Left ventricle myocardium inferior (tissue), 1 donor: ENCODE results near the gene NBPF1. TPM values are rescaled to one million over a fixed set of nuclear protein-coding genes. Genes with fewer than 3 reads are reported as not detected.
"Not testable (repeated sequence)": the region's sequence is repeated elsewhere in the genome, so short reads cannot be mapped to it uniquely, and the experiment has no call there.

Experiments
- DNase-seq: peaks from one replicate; pipeline ENCODE4 v3.0.0-alpha.2; 2020
- H3K27ac ChIP-seq: fragments of 200-600 bp; replicated peaks from 2 replicates; pipeline ENCODE4 v1.8.0; 2021
- H3K27me3 ChIP-seq: fragments of 200-600 bp; 2 replicates; pipeline ENCODE4 v1.8.0; 2021; ENCODE audit warnings: low read depth
- H3K36me3 ChIP-seq: fragments of 200-600 bp; 2 replicates; pipeline ENCODE4 v1.8.0; 2021
- H3K4me1 ChIP-seq: fragments of 200-600 bp; 2 replicates; pipeline ENCODE4 v1.8.0; 2021
- H3K4me3 ChIP-seq: fragments of 200-600 bp; 2 replicates; pipeline ENCODE4 v1.8.0; 2021; ENCODE audit warnings: mild to moderate bottlenecking, moderate library complexity
- H3K9me3 ChIP-seq: fragments of 200-600 bp; replicated peaks from 2 replicates; pipeline ENCODE4 v1.8.0; 2021
- intact Hi-C: fragments of 100-400 bp; cut with micrococcal nuclease; formaldehyde crosslinking; loops from one replicate; pipeline ENCODE4 v1.11.0; 2022
- total RNA-seq: library from RNA; stranded (reverse); fragmentation: NEBNext Ultra II Directional; extraction: Animal tissue kit (Norgen Biotek cat#: 25700); gene quantifications from one replicate; pipeline ENCODE4 v1.2.1, GENCODE V29; 2021
- donor health status: DM: no; HTN: yes; CAD: no; lungs with severe emphysema.

Gene NBPF1
- total RNA-seq, 1 donor from 2014 or later = 9.7 TPM

DNA sequence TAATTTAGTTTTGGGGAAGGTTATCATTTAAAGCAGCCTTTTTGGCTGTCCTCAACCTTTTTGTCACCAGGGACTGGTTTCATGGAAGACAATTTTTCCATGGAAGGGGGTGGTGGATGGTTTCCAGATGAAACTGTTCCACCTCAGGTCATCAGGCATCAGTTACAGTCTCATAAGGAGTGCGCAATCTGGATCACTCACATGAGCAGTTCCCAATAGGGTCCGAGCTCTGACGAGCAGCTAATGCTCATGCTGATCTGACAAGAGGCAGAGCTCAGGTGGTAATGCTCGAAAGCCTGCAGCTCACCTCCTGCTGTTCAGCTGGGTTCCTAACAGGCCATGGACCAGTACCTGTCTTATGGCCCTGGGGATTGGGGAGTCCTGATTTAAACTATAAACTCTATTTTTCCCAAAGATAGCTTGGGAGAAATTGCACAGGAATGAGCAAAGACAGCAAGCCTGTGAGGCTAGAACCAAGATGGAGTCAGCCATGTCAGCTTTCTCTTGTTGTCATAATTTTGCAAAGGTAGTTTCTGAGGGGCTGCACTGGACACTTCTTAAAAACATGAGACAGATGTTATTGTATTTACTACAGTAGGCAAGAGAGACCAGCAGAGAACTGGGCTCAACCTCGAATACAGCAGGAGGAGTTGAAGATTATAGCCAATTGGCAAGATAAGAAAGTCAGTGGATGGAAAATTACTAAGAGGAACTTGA lies 96.5 kb downstream of the NBPF1 start:
- H3K9me3 ChIP-seq, H3K36me3 ChIP-seq, H3K27ac ChIP-seq, H3K4me3 ChIP-seq, DNase-seq, H3K4me1 ChIP-seq, intact Hi-C loops: not testable (repeated sequence)
- H3K27me3 ChIP-seq = peaks cover 42% of the 10 kb centered on the region

DNA sequence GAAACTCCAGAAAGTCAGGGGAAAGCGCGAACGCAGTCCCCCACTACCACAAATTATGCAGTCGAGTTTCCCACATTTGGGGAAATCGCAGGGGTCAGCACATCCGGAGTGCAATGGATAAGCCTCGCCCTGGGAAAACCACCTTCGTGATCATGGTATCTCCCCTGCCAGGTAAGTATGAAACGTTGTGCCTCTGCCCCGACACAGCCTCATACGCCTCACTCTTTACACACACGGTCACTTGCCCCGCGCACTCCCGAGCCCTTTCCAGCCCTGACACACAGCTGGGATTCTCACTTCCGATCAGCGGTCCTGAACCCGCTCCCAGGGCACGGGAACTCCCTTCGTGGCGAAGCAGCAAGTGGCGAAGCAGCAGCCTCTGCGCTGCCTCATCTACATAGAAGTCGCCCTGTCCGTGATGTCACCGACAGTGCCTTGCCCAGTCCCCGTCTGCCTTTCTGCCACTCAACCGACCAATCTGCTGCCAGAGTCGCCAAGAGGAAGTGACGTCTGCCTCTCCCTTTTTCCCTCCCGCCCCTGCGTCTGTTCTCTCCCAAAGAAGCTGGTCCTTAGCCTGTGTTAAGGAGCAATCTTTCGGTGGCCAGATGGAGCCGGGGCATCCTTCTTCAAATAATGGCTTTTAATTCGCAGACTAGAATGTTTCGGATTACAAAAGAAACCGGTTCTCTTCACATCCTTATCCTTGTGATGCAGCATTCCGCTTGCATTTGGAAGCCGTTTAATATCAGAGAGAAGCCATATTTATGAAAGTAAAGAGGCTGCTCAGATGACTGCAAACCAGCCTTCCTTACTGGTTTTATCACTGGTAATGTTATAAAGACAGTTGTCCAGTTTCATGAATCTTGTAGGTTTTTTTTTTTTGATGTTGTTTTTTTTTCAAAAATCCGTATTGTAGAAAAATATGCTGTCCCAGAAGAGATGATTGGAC lies 99.0 kb downstream of the NBPF1 start, which contains the start of gene RNU1-1:
Gene RNU1-1 (minus strand): TSS at position 179 of the 949 bp plus-strand sequence.
- peaks cover 23% of the 10 kb centered on the region for H3K27me3 ChIP-seq
- peak within 1 kb of the TSS; percentile 61 for H3K4me3 ChIP-seq
- intact Hi-C loops, H3K36me3 ChIP-seq, H3K9me3 ChIP-seq, H3K4me1 ChIP-seq: not testable (repeated sequence)
- peak; percentile 78 for DNase-seq
- peak within 1 kb of the TSS; percentile 84 for H3K27ac ChIP-seq

DNA sequence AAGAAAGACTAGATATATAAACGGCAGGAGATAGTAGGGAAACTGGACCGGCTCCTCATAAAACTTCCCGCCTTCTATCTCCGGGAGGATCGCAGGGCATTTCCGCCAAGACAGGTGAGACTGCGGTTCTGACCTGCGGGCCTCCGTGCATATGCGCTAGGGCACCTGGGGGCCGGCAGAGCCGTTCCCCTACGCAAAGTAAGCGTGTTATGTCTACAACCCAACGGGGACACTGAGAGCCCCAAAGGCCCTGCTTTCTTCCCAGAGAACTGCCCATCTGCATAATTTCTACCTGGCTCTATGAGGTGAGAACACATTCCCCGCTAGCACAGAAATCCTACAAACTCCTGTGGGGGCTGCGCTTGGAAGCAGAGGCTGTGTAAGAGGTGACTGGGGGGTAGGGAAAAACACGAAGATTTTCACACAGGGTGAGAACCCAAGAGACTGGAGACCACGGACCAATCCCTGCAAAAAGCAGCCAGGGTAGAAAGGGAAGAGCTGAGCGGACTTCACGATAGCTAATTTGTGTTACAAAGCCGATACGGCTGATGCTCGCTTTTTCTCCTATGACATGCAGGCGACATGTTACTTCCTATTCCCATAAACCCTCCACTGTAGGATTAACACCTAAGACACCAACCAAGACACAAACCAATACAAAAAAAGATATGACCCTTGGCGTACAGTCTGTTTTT lies 99.8 kb downstream of the NBPF1 start:
- H3K9me3 ChIP-seq, intact Hi-C loops, H3K36me3 ChIP-seq, H3K4me1 ChIP-seq, DNase-seq: not testable (repeated sequence)
- H3K27ac ChIP-seq = peak overlapping the region; percentile 84
- peak overlapping the region; percentile 48 for H3K4me3 ChIP-seq
- H3K27me3 ChIP-seq = peaks cover 18% of the 10 kb centered on the region

DNA sequence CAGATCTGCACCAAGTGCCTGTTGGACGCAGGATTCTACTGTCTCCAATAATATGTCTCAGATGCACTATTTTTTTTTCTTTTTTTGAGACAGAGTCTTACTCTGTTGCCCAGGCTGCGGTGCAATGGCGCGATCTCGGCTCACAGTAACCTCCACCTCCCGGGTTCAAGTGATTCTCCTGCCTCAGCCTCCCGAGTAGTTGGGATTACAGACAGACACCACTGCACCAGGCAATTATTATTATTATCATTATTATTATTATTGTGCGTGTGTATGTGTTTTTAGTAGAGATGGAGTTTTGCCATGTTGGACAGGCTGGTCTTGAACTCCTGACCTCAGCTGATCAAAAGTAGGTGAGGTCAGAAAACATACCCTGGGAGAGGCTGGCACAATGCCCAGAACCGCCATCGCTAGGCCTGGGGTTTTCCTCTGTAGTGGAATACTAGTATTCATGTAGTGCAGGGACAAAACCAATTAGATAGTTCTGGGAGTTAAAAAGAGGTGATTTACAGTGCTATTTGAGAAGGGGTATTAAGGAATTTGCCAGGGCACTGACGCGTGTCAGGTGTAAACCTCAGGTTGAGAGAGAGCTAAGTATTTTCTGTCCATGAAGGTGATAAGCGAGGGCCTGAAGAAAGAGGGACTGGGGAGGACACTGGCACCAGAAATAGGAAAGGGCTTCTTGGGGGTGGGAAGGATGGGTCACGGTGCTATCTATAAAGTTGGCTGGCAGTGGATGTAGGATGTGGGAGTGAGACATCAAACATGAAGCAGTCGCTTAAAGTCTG lies 100.5 kb downstream of the NBPF1 start:
- H3K9me3 ChIP-seq, intact Hi-C loops, DNase-seq, H3K4me1 ChIP-seq, H3K36me3 ChIP-seq: not testable (repeated sequence)
- peak overlapping the region; percentile 84 for H3K27ac ChIP-seq
- peaks cover 11% of the 10 kb centered on the region for H3K27me3 ChIP-seq
- H3K4me3 ChIP-seq = peak overlapping the region; percentile 48

Other genes starting within 250 kb of the NBPF1 start
- 97.3 TPM for gene SZRD1, start 246.3 kb downstream of the NBPF1 start, total RNA-seq
- not detected for gene SPATA21, start 176.1 kb downstream of the NBPF1 start, total RNA-seq
- gene NECAP2, start 172.8 kb downstream of the NBPF1 start, total RNA-seq = 14.9 TPM
- 6,072 TPM for gene RNU1-1, start 99.3 kb downstream of the NBPF1 start, total RNA-seq
- 6,072 TPM for gene RNU1-3, start 53.4 kb upstream of the NBPF1 start, total RNA-seq
- gene RNU1-4, start 127.0 kb upstream of the NBPF1 start, total RNA-seq = 6,072 TPM